HCT116 (cell line): ENCODE results near the gene GLB1L. TPM values are rescaled to one million over a fixed set of nuclear protein-coding genes. Genes with fewer than 3 reads are reported as not detected.

Experiments used
- ATAC-seq: fragments of 200-7000 bp; cut with Tn5 transposase; 2 replicates; pipeline ENCODE4 v1.9.1; 2020; ENCODE audit warnings: mild to moderate bottlenecking, moderate library complexity
- BruUV-seq: library from RNA; stranded (reverse); fragments of 400-500 nt; replicated peaks from 2 replicates; lab custom pipeline; 2021; lab: Mats Ljungman, UMichigan
- CTCF ChIA-PET: fragments of 300-600 bp; sonication (Branson Sonifier 250); formaldehyde crosslinking; loops from one replicate; lab custom pipeline; 2021; ENCODE audit warnings: antibody characterized with exemption; lab: Charles Lee
- POLR2A ChIA-PET: fragments of 300-600, 350-600 bp; sonication (Branson Sonifier 250); formaldehyde crosslinking; loops from one replicate; lab custom pipeline; 2021; ENCODE audit warnings: antibody characterized with exemption; lab: Charles Lee
- RAD21 ChIA-PET, 2 experiments: fragments of 300-600 bp; sonication (Branson Sonifier 250); formaldehyde crosslinking; loops; one replicate each; lab custom pipeline; 2023; ENCODE audit warnings: low total read pairs in 2 of 2; ENCODE audit not compliant: uncharacterized antibody in 2 of 2, unreplicated experiment in 2 of 2, low non-redundant PET in 1 of 2; lab: Charles Lee
- DNase-seq: peaks from one replicate; pipeline ENCODE4 v3.0.0-alpha.2; 2010; ENCODE audit warnings: low read depth, low spot score
- H2AFZ ChIP-seq: fragments of 200-600 bp; shearing (Covaris generic), sonication (generic); 2 replicates; pipeline ENCODE4 v1.6.1; 2017; ENCODE audit warnings: low read depth, mixed run types, mixed read lengths, antibody characterized with exemption, low read length; ENCODE audit not compliant: poor library complexity, severe bottlenecking
- H3K27ac ChIP-seq: 2 replicates; pipeline ENCODE4 v1.5.1; 2012; ENCODE audit warnings: low read depth, low read length
- H3K27me3 ChIP-seq: fragments of 200-600 bp; sonication (generic); 2 replicates; pipeline ENCODE4 v1.6.1; 2016; ENCODE audit warnings: mixed run types, low read length, mixed read lengths; ENCODE audit not compliant: insufficient read depth
- H3K36me3 ChIP-seq, 2 experiments: fragments of 200-500 bp in 1 of 2; fragments of 200-600 bp in 1 of 2; sonication (Bioruptor generic) in 1 of 2; sonication (generic) in 1 of 2; 2 replicates each; pipeline versions ENCODE4 v1.5.1 to v1.6.1; 2014 to 2016; ENCODE audit warnings: low read length in 2 of 2, inconsistent platforms in 1 of 2, mixed read lengths in 1 of 2, mixed run types in 1 of 2; ENCODE audit not compliant: insufficient read depth in 2 of 2, control insufficient read depth in 1 of 2
- H3K4me1 ChIP-seq, 2 experiments: fragments of 200-600 bp in 1 of 2; sonication (generic) in 1 of 2; 2 replicates each; pipeline versions ENCODE4 v1.5.1 to v1.6.1; 2012 to 2017; ENCODE audit warnings: low read length in 2 of 2, inconsistent platforms in 1 of 2, mild to moderate bottlenecking in 1 of 2, mixed read lengths in 1 of 2, mixed run types in 1 of 2, moderate library complexity in 1 of 2; ENCODE audit not compliant: insufficient read depth in 2 of 2, control insufficient read depth in 1 of 2
- H3K4me2 ChIP-seq: fragments of 200-600 bp; sonication (generic); 2 replicates; pipeline ENCODE4 v1.6.1; 2017; ENCODE audit warnings: mixed run types, low read length, mixed read lengths
- H3K4me3 ChIP-seq, 2 experiments: fragments of 200-600 bp in 1 of 2; sonication (generic) in 1 of 2; replicated peaks in 1 of 2; 2 replicates each; pipeline ENCODE4 v1.5.1; 2011 to 2016; ENCODE audit warnings: low read length in 2 of 2, control low read depth in 1 of 2, low read depth in 1 of 2, mild to moderate bottlenecking in 1 of 2, mixed read lengths in 1 of 2, mixed run types in 1 of 2
- H3K79me2 ChIP-seq: fragments of 200-600 bp; sonication (generic); 2 replicates; pipeline ENCODE4 v1.6.1; 2017; ENCODE audit warnings: mild to moderate bottlenecking, mixed run types, low read length, moderate library complexity, mixed read lengths; ENCODE audit not compliant: insufficient read depth
- H3K9ac ChIP-seq: fragments of 200-600 bp; sonication (generic); 2 replicates; pipeline ENCODE4 v1.6.1; 2016; ENCODE audit warnings: low read length, mixed read lengths
- H3K9me2 ChIP-seq: fragments of 200-600 bp; sonication (generic), shearing (Covaris generic); 2 replicates; pipeline ENCODE4 v1.6.1; 2017; ENCODE audit warnings: mixed run types, mild to moderate bottlenecking, moderate library complexity; ENCODE audit not compliant: insufficient read depth
- H3K9me3 ChIP-seq, 2 experiments: fragments of 200-500 bp in 1 of 2; fragments of 200-600 bp in 1 of 2; sonication (Bioruptor generic) in 1 of 2; sonication (generic) in 1 of 2; 2 replicates each; pipeline ENCODE4 v1.6.1; 2014 to 2017; ENCODE audit warnings: low read length in 2 of 2, mixed read lengths in 2 of 2, inconsistent platforms in 1 of 2, low read depth in 1 of 2, mild to moderate bottlenecking in 1 of 2, mixed run types in 1 of 2, moderate library complexity in 1 of 2; ENCODE audit not compliant: control insufficient read depth in 1 of 2, insufficient read depth in 1 of 2
- H4K20me1 ChIP-seq: fragments of 200-600 bp; sonication (generic), shearing (Covaris generic); 2 replicates; pipeline ENCODE4 v1.6.1; 2017; ENCODE audit warnings: mixed run types, mild to moderate bottlenecking, moderate library complexity; ENCODE audit not compliant: insufficient read depth
- POLR2A ChIP-seq: IDR thresholded peaks from 2 replicates; pipeline ENCODE4 v1.7.0; 2011; ENCODE audit warnings: borderline replicate concordance; ENCODE audit not compliant: insufficient read depth, insufficient read length; ENCODE audit errors: extremely low read depth
- POLR2AphosphoS5 ChIP-seq: IDR thresholded peaks from 2 replicates; pipeline ENCODE4 v1.6.1; 2011; ENCODE audit warnings: mild to moderate bottlenecking, low read depth, low read length, moderate library complexity
- RAD21 ChIP-seq: IDR thresholded peaks from 2 replicates; pipeline ENCODE4 v1.6.1; 2012; ENCODE audit warnings: low read depth, mild to moderate bottlenecking
- REST ChIP-seq: IDR thresholded peaks from 2 replicates; pipeline ENCODE4 v1.6.1; 2012; ENCODE audit warnings: low read depth
- TCF7L2 ChIP-seq: IDR thresholded peaks from 2 replicates; pipeline ENCODE4 v1.7.0; 2011; ENCODE audit warnings: borderline replicate concordance, inconsistent platforms; ENCODE audit not compliant: insufficient read depth, insufficient read length; ENCODE audit errors: extremely low read depth
- YY1 ChIP-seq: IDR thresholded peaks from 2 replicates; pipeline ENCODE4 v1.6.1; 2011; ENCODE audit warnings: low read length, low read depth, moderate library complexity, mild to moderate bottlenecking; ENCODE audit not compliant: insufficient replicate concordance; ENCODE audit errors: extremely low read depth
- ZFX ChIP-seq: fragments of 450-650 bp; IDR thresholded peaks from 2 replicates; pipeline ENCODE4 v1.6.1; 2017
- intact Hi-C: fragments of 100-400 bp; cut with micrococcal nuclease; formaldehyde crosslinking; loops from 2 replicates; pipeline ENCODE4 v1.10.0; 2022
- total RNA-seq: library from RNA; stranded (reverse); gene quantifications from one replicate; pipeline ENCODE4 v1.2.1, GENCODE V29; 2021; ENCODE audit not compliant: unreplicated experiment

The GLB1L gene
- total RNA-seq, 1 experiment from 2014 or later: 6.6 TPM

- Histone ChIP-seq H3K4me2 (peak overlapping the region; percentile 92), H3K4me3 (peak overlapping the region; percentile 3 to 50), H3K9me3 (no peaks in the 10 kb centered on the region), H3K4me1 (peaks cover 42 to 55% of the 10 kb centered on the region in 2 experiments), H3K27ac (peak overlapping the region; percentile 76), H3K9me2 (no peaks in the 10 kb centered on the region), H3K79me2 (no peaks in the 10 kb centered on the region), H2AFZ (peak overlapping the region; percentile 66), H3K9ac (peak overlapping the region; percentile 60), H4K20me1 (no peaks in the 10 kb centered on the region), H3K36me3 (no peaks in the 10 kb centered on the region), H3K27me3 (peaks cover 6% of the 10 kb centered on the region; the same call in 1 of the 2 replicates)
- TF ChIP-seq ZFX (no peak), RAD21 (no peak), POLR2AphosphoS5 (peak; percentile 40; the same call in 1 of the 2 replicates), REST (no peak), POLR2A (no peak), TCF7L2 (no peak), YY1 (peak; percentile 36)
- peak; percentile 72 for DNase-seq
- peak; percentile 77 for ATAC-seq
- BruUV-seq: no TSS peak
- intact Hi-C loops: loop anchor here (1.0 kb wide), 2 partner anchors 45 to 55 kb away; partner anchors contain the start of genes ANKZF1 and ATG9A
- POLR2A ChIA-PET: interaction anchor here (0.6 to 1.6 kb wide), 9 partner anchors 9 to 68 kb away, joined by 3 to 8 read pairs (median 4); partner anchors contain the start of genes ANKZF1, ATG9A, GLB1L and STK16
- CTCF ChIA-PET: interaction anchor here (1.4 to 1.6 kb wide), 3 partner anchors 21 to 244 kb away, joined by 4 to 22 read pairs (median 6); no protein-coding TSS in a partner anchor
- RAD21 ChIA-PET: interaction anchor here in 1 of 2 experiments (1.1 kb wide), 1 partner anchor 25 kb away, joined by 3 read pairs; no protein-coding TSS in a partner anchor
Measured at GRCh38 chr2:219273937-219274336, 28.7 kb upstream of the GLB1L start.
